GM18907 (cell line): ENCODE results near the gene RBM46.

ENCODE experiments used
- ATAC-seq: cut with Tn5 transposase; IDR thresholded peaks from one replicate; pipeline ENCODE4 v1.9.1; 2021; ENCODE audit warnings: mild to moderate bottlenecking, moderate library complexity; ENCODE audit not compliant: unreplicated experiment

RBM46 gene, protein sequence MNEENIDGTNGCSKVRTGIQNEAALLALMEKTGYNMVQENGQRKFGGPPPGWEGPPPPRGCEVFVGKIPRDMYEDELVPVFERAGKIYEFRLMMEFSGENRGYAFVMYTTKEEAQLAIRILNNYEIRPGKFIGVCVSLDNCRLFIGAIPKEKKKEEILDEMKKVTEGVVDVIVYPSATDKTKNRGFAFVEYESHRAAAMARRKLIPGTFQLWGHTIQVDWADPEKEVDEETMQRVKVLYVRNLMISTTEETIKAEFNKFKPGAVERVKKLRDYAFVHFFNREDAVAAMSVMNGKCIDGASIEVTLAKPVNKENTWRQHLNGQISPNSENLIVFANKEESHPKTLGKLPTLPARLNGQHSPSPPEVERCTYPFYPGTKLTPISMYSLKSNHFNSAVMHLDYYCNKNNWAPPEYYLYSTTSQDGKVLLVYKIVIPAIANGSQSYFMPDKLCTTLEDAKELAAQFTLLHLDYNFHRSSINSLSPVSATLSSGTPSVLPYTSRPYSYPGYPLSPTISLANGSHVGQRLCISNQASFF

DNA sequence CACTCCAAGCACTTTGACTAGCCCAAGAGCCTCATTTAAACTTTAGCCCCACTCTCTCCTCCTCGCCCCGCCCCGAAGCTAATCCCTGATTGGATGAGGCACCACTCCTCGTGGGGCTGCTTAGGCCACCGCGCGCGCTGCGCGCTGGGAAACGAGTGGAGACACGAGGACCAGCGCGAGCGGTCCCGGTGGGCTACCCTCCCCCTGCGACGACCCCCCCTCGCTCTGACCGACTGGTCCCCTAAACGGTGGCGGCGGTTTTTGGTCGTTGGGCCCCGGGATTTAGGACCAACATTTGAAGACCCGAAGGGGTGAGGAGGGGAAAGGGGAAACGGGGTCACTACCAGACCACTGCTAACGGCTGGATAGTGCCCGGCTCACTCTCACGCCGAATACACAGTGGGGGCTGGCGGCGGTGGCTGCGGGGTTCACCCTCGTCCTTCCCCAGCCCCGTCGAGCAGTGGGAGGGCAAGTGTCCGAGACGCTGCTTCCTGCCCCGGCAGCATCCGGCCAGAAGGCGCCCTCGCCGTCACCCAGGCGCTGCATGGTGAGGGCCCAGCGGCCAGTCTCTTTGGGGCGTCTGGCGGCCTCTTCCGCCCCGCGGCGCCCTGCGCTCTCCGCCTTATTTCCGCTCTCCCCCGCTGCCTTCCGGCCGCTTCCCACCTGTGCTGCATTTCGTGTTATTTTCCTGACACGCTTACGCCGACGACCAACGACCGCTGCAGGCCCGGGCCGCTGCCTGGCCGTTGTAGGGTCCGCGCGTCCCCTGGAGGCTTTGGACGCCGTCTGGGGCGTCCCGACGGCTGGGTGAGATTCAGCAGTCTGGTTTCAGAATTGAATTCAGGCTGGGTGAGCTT, at the start of gene RBM46:
TSS of gene RBM46 (plus strand) at position 147 of the 857 bp plus-strand sequence. CDS start 15,481 bp downstream, outside the sequence.
- ATAC-seq = no peak

DNA sequence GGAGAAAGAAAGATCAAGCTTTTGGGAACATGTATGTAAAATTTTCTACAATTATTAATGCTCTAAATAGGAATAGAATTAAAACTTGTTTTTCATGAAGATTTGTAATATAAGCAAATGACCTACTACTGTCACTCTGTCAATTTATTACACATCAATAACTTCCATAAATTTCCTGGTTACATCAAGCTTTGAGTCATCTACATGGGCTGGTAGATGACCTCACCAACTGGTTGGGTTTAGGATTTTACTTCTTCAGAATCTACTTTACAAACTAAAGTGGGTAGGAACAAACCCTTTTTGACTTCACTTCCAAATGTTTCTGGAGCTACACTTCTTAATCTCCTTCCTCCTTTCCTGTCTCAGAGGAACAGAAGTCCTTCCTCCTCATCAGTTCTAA, 49.3 kb upstream of the RBM46 start:
- ATAC-seq = no peak

DNA sequence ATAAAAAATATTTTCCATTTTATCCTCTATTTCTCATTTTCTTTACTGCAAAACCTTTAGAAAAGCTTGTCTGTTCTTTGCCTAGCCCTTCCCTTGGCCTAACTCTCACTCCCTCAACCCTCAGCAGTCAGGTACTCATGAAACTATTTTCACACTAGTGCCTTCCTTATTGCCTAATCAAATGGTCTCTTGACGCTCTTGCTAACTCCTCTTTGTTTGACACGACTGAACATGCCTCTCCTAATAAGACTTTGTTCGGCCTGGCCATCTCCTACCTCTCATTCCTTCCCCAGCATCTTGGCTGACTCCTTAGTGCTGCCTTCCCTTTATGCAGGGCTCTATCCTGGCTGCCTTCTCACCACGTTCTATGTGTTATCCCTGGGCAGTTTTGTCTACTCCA, 48.4 kb upstream of the RBM46 start:
- no peak for ATAC-seq

DNA sequence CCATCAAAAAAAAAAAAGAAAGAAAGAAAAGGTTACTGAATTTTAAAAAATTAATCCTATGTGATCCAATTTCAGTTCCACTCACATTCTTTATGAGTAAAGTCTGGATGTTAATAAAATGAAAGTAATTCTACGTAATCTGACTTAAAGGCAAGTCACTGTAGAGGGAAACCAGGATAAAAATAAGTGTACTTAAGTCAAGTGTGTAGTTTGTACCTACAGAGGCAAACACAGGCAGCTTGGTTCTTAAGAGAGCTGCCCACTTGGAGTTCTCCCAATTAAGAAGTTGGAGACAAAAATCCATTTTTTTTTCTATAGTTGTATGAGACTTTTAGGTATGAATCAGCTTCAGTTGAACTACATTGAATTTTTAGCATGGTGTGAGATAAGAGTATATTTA, 44.3 kb upstream of the RBM46 start:
- no peak for ATAC-seq

DNA sequence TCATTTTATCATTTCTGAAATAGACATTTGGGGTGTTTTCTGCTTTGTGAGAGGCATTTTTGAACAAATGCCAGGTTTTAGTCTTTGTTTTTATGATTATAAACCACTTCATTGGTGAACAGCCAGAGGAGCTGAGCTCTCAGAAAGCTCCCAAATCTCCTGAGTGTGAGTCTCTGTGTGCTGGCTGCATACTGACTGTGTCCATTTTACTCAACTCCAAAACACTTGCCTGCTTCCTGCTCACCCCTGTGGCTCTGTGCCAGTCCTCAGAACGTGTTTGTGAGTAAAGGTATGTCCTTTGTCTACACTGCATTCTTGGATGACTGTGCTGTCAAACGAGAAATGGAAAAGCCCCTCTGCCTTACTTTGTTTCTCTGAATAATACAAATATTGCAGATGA, 42.6 kb upstream of the RBM46 start:
- ATAC-seq = no peak

DNA sequence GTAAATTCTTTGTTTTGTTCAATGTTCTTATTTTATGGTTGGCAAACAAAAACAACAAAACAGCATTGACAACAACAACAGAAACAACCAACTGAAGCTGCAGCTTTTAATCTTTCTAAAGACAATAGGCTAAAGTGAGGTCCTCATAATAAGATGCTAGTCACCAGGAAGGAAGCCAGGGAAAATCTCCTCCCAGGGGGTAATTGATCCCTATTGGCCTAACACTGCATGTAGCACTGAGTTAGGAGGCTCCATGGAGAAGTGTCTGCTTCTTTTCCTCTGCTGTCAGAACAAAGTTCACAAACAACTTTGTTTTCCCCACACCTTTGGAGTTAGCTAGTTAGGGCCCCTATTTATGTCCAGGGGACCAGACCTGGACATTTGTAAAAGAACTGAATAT, 42.0 kb upstream of the RBM46 start:
- ATAC-seq = no peak

DNA sequence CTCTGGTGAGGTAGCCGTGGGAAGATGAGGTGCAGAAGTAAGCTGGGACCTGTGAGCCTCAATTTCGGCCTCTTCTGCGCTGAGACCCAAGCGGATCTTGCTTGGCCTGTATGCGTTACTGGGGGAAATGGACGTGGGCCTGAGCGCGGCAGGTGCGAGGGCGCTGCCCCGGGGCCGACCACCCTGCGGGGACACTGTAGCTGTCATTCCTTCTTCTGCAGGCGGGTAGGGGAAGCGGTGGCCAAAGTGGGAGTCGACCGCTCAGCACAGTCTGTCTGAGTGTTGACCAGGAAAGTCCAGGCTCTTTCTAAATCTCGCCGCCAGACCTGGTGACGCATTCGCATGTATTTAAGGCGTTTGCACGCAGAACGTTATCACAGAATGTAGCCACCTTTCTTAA, 40.6 kb upstream of the RBM46 start:
- ATAC-seq = no peak

DNA sequence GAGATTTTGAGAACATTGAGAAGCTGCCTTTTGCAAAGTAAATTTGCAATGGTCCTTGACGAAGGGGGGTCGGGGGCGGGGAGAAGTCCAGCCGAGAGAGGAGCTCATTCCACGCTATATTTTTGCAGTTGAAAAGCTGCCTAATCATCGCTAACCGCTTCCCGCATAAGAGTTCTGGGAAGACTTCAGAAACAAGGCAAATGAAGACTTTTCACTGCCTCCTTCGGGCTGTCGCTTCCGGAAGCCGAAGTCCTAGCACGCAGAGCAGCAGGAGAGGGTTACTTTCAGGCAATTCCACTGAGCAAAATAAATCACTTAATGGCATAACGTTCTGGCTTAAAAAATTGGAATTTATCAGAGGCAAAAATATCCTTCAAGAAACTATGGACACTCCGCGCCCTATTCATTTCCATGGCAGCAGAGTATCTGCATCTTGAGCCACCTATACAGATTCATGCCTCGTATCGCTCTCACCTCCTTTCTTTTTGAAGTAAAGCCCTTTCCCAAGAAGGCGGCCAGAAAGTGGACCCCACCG, 39.9 kb upstream of the RBM46 start:
- ATAC-seq = no peak

DNA sequence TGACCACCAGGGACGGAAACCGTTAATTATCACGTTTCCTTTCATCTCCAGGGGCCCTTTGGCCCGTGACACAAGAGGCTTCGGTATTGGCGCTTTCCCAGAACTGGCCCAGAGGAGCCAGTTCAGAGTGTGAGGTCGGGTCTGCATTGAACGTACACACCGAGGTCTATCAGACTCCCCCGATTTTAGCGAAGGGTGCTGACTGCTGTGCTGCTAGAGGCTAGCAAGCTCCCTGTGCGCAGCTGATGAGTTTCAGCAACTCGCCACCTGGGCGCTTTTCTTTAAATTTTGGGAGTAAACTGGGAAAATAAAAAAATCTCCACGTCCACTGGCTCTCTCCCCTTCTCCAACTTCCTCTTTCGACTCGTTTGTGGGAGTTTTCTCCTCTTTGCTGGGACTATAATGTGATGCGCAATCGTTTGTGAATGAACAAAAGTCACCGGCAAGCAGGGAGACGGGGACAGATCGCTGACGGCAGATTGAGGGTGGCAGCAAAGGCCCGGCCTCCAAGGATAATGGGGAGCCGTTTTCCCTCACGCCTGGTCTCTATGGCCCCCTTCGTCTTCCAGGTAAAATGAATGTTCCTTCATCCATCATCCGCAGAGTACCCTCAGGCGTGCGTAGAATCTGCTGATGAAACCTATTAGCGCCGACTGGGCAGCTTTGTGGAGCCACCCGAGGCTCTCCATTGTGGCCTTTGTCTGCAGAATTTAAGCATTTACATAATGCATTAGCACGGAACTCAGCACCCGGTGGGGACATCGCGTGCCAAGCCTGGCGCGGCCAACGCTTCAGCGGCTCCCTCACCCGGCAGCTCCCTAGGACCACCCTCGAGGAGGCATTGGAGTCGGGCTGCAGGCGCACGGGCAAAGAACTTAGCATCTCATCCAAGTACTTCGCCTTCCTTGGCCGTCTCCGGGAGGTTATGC, 38.9 kb upstream of the RBM46 start:
- no peak for ATAC-seq

DNA sequence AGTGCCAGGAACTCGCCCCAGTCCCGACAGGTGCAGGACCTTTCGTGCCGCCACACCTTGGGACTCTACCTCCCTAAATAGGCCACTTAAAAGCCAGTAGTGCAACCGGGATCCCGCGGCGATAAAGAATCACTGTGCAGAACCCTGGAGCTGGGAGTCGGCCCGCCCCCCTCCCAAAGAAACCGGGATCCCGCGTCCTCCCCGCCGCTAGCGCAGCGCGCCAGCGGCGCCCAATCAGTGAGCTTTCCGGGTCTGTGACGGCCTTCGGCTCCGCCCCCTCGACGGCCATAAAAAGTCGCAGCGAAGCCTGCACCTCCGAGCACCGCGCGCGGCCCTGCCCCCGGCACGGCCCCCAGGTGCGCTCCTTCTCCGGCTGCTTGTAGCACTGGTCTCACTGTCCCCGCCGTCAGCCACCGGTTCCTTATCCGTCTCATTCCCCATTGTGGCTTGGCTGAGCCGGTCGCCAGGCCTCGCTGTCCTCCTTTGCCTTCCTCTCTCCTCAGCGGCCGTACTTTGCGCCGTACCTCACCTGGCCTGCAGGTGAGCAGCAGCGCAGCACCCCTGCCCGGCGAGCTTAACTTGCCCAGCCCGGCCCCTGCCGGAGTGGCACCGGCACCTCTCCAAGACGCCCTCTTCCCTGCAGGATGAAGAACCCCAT, 37.3 kb upstream of the RBM46 start, which contains the start of gene LRAT:
TSS of gene LRAT (plus strand) at position 318 of the 658 bp plus-strand sequence. CDS start at position 645, 327 bp downstream.
- ATAC-seq = peak; percentile 79

DNA sequence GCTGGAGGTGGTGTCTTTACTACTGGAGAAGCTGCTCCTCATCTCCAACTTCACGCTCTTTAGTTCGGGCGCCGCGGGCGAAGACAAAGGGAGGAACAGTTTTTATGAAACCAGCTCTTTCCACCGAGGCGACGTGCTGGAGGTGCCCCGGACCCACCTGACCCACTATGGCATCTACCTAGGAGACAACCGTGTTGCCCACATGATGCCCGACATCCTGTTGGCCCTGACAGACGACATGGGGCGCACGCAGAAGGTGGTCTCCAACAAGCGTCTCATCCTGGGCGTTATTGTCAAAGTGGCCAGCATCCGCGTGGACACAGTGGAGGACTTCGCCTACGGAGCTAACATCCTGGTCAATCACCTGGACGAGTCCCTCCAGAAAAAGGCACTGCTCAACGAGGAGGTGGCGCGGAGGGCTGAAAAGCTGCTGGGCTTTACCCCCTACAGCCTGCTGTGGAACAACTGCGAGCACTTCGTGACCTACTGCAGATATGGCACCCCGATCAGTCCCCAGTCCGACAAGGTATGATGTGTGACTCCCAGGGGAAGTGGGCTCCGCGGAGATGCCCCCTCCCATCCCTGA, 36.6 kb upstream of the RBM46 start:
- ATAC-seq = no peak

DNA sequence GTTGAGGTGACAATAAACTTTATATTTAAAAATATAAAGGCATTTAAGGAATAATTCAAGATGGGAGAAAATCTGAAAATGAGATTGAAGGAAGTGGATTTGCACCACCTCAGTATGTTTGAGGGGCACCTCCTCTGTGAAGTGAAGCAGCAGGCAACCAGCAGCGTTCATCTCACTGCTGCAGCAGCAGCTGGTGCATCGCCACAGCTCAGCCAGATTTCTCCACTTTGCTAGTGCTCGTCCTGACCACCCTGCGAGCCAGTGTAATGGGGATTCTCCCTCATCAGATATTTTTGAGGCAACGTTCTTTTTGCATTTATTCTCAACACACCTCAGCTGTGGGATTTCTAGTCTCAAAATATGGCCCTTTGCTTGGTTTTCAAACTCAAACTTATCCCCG, 23.4 kb upstream of the RBM46 start:
- no peak for ATAC-seq

DNA sequence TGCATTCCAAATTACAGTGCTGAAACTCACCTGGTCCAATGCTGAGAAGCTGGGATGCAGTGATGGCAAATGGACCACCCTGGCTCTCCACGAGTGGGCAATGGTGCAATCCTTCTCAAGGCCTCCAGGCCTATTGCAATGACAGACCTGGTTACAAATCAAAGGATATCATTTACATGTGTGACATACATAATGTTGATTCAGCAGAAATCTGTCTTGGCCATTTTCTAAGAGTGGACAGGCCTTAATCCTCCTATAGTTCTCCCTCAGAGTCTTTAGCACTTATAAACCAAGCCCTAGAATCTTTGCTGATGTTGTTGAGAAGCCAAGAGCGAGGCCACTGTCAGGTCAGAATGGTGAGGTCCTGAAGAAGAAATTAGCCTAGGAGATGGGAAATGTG, 20.2 kb upstream of the RBM46 start:
- ATAC-seq = no peak

DNA sequence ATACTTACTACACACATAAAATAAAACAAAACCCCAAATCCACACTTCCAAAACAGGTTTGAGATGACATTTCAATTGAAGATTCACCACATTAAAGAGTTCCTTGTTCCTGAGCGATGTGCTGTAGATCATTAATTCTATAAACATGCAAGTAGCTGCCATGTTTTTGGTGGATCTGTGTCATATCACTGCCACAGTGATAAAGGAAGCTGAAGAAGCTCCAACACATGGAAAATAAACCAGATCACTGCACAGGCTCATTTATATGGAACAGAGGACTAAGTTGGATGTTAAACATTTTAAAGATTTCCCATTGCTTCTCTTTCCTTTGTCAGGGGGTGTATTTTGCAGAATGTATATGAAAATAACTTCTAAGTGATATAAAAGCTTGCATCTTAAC, 2.8 kb upstream of the RBM46 start:
- ATAC-seq = no peak

DNA sequence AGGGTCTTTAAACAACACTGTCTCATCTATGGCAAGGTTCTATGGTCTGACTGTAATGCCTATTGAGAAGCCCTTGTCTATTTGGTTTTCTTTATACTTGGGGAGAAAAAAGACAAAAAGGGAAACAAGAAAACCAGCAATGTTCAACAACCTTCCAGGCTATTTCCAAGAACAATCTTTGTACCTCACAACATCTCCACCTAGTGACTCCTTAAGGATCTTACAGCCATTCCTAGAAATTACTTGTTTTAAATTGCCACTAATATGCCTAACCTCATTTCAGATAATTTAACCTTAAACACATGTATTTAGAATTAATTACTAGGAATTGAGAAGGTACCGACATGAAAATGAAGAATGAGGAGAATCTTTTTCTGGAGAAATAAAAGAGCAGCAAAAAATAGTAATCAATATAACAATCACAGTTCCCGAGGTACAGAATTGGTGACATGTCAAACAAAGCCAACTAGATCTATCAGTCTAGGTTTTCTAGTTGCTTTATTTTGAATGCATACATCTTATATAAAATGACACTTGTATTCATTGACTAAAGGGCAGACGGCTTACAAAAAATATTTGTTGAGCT, 1.6 kb upstream of the RBM46 start:
- no peak for ATAC-seq

DNA sequence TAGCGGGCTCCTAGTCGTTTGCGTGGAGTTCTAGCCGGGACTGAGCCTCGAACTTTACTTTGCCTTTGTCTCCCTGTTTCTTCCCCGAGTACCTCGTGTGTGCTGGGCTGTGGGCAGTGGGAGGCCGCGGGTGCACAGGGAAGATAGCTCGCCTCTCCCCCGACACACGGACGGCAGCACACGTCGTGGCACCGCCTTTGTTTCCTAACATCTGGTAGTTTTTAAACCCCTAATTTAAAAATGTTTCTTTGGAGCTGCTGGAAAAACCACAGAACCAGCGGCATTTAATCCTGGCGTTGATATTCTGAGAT, 866 bp downstream of the RBM46 start:
- no peak for ATAC-seq

DNA sequence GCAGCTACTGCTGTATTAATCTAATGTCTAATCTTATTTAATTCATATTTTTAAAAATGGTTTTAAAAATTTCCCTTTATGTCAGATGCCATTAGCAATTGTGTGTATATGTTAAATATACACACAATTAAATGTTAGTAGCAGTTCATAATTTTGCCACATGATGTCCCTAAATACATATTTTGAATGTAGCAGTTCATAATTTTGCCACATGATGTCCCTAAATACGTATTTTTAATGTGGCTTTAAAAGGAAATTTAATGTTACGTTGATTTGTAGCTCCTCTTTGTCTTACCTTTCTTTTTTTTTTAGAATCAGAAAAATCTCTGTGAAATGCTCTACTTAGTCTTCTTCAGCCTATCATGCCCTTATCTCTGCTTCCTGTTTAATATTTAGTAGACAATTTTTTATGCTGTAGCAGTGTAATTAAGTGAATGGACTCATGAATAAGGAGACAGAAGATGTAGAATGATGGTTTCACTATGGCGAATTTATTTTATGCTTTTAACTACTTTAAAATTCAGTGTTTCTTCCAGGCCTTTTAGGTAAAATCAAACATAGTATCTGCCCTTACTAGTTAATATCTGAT, 26.1 kb downstream of the RBM46 start:
- ATAC-seq = peak; percentile 88

DNA sequence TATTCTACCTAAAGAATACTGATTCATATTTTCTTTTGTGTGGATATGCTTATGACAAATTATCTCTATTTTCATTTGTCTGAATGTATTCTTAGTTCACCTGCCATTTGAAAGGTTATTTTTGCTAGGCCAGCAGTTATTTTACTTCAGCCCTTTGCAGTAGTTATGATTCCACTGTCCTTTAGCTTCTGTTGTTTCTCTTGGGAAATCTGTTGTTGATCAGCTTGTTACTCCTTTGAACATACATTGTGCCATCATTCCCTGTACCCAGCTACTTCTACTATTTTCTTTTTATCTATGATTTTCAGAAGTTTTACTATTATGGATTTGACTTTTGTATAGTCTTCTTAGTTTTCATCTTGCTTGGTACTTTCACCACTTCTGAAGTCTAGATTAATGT, 37.2 kb downstream of the RBM46 start:
- ATAC-seq = no peak

DNA sequence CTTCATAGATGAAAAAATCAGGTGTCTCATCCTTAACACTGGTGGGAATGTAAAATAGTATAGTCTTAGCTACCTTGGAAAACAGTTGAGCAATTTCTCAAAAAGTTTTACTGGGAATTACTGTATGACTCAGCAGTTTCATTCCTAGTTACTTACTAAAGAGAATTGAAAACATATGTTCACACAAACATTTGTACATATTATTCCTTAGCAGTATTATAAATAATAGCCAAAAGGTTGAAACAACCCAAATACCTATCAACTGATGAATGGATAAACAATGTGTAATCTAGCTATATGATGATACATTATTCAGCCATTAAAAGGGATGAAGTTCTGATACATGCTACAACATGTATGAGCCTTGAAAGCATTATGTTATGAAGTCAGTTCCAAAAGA, 41.7 kb downstream of the RBM46 start:
- no peak for ATAC-seq
